Endometrium (tissue), 2 donors: ENCODE results near the gene SLC39A11.

Experiments
- FAIRE-seq: peaks from 2 replicates; lab custom pipeline; 2012; peaks lifted over from hg19 to GRCh38; lab: Jason Lieb, UNC
- donor health status: control.
- donor health status: control.

The SLC39A11 gene

DNA sequence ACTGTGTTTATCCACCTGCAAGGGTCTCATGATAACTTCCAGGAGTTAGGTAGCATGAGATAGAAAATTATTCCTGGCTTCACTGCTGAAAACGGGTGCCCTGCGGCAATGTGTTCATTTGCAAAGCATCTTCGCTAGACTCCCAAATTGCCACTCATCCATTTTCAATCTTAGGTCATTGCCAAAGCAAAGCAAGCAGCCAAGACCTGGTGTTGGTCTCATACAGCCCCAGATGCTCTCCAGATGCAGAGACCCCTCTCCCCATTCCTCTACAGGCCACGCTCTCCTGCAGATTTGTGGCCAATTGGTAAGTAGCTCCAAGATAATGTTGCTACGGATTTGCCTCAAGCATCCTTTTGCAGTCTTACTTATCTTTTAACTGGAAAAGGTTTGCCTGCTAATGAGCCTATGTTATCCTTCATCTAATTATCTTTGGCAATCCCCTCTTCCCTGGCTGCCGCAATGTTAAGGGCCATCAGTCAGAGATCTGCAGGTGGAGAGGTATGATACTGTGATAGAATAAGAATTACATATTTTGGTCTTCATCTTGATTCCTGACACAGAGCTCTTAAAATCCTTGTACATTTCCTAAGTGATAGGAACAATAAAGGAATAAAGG is 222.0 kb downstream of the SLC39A11 start:
- no peak for FAIRE-seq

DNA sequence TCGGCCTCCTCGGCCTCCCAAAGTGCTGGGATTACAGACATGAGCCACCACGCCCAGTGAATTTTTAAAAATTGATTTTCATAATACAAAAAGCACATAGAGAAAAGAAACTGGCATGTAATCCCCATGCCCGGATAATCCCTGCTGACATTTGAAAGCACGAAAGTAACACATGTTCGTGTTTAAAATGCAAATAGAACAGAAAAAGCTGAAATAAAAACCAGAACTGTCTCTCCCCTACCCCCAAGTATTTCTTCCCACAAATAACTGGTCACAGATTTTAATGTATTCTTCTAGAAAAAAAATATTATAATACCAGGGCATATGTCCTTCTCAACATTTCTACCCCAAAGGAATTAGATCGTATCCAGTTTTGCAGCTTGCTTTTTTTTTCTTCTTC is 222.9 kb downstream of the SLC39A11 start:
- no peak for FAIRE-seq

DNA sequence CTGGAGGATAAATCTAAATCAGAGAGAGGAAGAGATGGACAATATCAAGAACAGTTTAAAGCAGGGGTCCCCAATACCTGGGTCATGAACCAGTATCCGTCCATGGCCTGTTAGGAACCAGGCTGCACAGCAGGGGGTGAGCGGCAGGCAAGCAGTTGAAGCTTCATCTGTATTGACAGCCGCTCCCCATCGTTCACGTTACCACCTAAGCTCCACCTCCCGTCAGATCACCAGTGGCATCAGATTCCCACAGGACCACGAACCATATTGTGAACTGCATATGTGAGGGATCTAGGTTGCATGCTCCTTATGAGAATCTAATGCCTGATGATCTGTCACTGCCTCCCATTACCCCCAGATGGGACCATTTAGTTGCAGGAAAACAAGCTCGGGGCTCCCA is 226.5 kb downstream of the SLC39A11 start:
- FAIRE-seq: no peak

DNA sequence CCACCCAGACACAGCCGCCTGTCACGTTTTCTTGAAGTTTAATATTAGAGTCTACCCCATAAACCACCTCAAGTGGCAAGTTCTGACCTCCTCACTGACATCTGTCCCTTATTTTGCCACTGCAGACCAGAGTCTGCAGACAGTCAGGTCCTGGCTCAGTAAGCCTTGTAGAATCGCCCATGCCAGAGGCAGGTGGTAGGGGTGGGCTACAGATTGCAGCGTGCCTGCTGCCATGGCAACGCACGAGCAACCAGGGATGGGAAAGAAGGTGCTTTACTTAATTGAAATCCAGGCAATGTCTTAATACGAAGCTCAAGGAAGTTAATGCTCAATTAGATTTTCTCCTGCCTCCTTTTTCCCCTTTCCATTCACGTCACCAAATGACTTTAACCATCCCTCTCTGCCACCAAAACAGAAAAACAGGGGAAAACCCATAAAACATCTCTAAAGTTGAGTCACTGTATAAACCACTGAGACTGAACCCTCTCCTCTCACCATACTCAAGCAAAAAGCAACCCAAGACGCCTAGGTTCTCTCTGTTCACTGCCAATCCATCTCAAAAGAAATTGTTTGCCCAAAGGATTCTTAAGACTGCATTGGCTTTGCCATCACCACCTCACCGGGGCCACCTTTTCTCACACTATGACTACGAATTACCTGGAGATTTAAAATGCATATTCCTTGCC is 228.8 kb downstream of the SLC39A11 start:
- no peak for FAIRE-seq

DNA sequence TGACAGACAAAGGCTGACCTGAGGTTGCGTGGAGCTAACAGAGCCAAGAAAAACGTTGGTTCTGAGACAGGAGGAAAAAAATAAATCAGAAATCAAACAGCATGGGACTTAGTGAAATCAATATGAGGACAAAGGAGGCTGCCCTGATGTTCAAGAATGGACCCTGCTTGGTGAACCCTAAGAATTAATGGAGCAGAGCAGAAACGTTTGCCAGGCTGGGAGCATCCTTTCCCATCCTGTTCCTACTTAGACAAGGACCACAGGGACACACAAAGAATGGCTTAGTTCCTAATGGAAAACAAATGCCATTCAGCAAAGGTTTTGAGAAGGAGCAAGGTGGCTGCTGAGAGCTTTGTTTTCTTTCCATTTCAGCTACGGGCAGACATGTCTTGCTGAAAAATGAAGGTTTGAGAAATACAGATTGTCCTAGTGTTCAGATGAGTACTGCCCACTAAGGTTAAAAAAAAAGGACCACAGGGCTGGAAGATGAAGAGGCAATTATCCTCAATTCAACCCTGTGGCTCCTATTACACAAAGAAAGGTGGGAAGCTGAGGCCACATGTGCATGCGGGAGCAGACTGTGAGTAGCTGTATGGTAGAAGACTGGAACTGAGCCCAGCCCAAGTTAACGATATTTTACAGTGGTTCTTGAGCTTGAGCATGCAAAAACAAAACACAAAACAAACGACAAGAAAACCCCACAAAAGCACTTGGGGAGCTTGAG is 230.1 kb downstream of the SLC39A11 start:
- no peak for FAIRE-seq

DNA sequence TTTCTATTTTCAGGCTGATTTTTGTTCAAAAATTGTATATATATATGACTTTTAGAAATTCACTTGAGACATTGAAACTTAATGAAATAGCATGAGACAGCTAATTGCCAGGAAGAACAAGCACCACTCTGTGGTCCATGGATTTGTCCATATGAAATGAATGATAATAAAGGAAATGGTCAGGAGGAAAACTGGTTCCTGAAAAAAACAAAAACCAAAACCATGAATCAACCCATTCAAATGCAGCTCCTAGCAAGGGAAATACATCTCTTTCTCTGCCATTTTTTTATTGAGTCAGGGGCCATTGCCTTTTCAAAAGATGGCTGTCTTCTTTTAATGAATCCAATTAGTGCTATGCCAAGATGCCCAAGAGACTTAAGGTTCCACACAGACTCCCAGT is 230.7 kb downstream of the SLC39A11 start:
- FAIRE-seq: no peak

DNA sequence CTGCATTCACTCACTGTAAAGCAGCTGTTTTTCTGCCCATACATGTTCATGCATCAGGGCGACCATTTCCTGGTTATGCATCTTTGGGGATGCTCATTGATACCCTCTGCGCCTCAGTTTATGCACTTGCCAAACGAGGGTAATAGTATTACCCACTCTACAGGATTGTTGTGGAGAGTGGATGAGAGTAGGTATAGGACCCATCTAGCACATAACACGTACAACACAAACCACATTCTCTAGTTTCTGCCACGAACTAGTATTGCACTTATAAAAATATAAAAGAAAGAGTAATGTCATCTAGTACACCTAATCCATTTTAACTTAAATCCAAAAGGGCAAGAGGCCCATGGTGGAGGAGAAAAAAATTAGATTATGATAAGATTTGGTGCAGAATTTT is 231.7 kb downstream of the SLC39A11 start:
- FAIRE-seq: no peak

DNA sequence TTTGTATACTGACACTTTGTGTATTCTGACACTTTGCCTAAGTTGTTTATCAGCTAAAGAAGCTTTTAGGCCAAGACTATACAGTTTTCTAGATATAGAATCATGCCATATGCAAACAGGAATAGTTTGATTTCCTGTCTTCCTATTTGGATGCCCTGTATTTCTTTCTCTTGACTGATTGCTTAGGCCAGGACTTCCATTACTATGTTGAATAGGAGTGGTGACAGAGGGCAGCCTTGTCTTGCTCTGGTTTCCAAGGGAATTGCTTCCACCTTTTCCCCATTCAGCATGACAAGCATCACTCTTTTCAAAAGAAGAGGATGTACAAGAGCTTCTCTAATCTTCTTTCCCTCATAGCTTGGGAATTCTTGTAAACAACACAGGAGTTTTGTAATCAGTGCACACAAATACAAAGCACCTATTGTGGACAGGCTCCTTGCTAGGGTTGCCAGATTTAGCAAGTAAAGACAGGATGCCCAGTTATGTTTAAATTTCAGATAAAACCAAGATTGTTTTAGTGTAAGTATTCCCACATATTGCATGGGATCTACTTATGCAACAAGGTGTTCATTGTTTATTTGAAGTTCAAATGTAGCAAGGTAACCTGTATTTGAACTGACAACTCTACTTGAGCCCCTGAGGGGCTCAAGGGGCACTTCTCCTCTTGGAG is 233.5 kb downstream of the SLC39A11 start:
- no peak for FAIRE-seq

DNA sequence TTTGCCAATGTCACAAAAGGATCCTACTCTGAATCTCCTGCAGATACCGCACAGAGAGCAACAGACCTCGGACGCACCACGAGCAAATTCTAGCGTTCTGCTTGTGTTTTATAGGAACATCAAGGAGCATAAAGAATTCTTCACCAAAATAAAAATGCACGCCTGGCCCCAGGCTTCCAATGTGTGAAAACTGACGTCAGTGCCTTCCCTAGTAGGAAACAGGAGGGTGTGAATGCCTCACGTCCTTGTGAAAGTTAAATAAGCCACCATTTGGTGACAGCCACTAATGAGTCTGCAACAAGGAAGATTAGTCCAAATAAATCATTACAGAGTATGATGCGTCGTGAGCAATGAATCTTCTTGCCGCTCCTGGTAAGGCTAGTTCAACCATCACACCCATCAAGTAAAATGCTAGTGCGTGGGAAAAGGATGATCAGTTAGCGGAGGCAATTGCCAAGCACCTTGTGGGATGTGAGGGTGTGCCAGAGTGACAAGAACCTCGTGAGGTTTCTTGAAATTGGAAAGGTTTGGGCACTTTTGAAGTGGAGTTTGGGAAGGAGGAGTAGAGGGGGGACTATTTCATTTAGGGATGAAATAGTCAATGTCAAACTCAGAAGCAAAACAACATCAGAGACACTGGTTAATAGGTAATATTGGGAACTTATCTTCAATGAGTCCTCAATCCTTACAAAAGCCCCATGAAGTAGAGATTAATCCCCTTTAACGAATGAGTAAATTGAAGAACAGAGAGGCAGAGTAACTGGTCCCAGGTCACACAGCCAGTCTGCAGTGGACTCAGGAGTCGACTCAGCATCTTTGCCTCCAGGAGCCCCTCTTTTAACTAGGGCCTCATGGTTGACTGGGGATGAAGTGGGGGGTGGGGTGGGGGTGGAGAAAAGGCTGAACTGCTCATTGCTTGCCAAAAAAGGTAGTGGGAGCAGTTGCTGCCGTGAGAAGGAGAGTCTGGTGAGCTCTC is 238.8 kb downstream of the SLC39A11 start:
- no peak for FAIRE-seq

DNA sequence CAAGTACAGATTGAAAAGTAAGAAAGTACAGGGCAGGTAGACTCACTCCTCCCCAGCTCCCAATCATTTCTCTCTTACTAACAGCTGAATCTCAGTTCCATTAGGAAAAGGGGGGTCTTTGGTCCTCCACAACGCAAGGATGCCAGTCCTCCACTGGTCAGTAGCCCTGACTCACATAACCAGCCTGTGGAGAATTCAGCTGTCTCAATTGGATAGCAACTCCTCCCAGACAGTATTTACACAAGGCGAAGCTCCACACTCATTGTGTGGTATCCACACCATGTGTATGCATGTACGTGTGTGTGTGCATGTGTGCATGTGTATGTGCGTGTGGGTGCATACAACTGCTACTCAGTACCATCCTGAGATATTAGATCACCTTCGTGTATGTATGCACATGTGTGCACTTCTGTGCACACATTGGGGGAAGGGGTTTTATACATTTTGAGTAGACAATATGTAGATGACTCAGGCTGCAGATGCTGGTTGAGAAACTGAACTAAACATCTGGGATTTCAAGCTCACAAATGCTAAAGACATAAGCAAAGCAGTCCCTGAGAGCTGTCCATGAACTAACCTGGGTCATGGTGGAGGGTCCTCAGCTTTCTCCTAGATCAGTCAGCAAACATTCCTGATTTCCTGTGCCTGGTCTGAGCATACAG is 240.1 kb downstream of the SLC39A11 start:
- FAIRE-seq: no peak

DNA sequence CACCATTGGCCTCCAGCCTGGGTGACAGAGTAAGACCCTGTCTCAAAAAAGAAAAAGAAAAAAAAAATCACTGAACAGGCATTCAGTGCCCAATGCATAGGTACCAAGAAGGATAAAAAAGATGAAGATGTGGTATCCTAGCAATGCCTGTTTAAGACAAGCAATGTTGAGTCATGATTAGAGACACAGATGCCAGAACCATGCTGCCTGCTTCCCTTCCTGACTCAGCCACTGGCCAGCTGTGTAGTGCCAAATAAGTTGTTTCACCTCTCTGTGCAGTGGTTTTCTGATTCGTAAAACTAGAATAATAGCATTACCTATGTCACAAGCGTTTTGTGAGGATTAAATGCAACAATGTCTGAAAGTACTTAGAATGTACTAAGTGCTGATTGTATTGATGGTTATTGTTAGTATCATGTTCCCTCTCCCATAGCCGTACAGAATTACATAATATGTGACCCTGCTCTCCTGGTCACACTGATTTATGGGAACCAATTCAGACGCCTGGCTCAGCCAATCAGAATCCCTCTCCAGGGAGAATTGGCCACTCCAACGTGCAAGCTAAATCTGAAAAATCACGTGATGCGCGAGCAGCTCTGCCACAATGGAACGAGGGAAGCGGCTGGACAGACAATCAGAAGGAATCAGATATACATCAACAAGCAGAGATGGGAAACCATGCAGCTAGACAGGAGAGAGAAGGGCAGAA is 241.9 kb downstream of the SLC39A11 start:
- no peak for FAIRE-seq

DNA sequence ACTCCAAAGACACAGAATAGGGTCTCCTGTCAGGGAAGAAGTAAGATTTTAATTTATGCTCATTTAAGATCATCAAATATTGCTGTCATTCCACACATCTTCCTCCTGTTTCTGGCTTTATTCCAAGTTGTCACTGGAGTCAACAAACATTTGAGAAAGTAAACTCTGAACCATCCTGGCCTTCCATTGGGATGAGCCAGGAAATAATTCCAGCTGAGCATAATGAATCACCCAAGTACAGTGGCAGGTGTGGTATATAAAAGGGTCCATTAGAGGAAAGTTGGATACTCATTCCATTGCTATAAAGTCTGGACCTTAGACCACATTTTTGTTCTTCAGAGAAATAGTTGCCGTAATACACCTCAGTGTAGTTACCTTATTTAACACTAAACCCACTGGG is 246.1 kb downstream of the SLC39A11 start:
- FAIRE-seq: no peak

DNA sequence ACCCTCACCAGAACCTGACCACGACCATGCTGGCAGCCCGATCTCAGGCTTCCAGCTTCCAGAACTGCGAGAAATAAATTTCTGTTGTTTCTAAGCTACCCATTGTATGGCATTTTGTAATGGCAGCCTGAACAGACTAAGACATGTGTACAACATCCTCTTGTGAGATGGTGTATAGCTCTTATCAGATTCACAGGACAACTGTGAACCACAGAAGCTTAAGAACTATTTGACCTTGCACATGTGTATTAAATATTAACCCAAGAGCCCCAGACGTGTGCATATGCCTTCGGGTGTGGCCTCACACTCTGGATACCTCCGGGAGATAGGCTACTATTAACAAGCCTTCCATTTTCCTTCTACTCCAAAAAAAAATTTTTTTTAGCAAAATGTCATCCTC is 248.9 kb downstream of the SLC39A11 start:
- no peak for FAIRE-seq

DNA sequence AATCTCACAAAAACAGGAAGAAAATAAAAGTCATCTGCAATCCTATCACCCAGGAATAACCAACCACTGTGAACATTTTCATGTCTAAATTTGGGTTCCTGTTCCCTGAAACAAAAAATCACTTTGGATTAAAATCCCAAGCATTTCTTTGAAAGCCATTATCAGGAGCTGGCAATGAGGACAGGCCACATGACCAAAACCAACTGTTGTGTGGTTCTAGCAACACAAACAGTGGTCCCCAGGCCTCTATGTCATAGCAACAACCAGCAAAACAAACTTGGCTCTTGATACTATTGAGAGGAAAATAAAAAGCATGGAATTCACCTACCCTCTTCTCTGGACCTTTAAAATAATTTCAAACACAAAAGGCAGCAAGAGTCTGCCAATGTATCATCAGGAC is 252.5 kb downstream of the SLC39A11 start:
- no peak for FAIRE-seq

DNA sequence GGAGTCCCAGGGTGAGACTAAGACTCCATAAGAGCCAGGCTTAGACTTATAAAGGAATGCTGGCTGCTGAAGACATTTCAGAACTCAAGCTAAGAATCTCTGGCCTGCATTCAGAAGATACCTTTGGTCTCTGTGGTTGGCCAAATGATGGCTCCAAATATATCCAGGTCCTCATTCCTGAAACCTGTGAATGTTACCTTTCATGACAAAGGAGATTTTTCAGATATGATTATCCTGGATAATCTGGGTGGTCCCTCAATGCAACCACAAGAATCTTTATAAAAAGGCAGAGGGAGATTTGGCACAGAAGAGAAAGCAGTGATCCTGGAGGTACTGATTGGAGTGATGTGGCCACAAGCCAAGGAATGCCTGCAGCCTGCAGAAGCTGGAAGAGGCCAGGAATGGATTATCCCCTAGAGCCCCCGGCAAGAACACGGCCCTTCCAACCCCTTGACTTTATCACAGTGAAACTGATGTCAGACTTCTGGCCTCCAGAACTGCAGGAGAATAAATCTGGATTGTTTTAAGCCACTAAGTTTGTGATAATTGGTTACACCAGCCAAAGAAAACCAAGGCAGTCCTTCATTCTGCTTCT is 253.3 kb downstream of the SLC39A11 start:
- no peak for FAIRE-seq

DNA sequence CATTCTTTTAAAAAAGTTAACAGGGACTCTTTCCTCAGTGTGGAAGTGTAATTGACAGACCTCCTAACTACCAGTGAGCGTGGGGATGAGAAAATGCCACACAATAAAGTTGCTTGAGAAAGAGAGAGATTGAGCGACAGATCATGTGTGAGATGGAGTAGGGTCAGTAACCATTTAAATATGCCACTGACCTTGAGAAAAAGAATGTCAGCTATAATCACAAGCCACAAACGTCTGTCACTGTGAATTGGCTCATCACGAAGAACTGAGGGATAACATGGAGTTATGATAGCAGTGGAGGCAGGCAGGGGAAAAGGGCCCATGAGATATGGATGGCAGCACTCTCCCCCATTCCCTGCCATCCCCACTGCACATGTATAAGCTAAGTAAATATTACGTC is 253.9 kb downstream of the SLC39A11 start:
- no peak for FAIRE-seq

DNA sequence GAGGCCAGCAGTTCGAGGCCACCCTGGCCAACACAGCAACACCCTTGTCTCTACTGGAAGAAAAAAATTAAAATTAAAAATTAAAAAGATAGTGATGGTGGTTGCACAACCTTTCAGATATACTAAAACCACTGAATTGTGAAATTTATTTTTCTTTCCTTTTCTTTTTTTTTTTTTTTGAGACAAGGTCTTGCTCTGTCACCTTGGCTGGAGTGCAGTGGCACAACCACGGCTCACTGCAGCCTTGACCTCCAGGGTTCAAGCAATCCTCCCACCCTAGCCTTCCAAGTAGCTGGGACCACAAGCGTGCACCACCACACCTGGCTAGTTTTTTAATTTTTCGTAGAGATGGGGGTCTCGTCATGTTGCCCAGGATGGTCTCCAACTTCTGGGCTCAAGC is 254.4 kb downstream of the SLC39A11 start:
- no peak for FAIRE-seq

DNA sequence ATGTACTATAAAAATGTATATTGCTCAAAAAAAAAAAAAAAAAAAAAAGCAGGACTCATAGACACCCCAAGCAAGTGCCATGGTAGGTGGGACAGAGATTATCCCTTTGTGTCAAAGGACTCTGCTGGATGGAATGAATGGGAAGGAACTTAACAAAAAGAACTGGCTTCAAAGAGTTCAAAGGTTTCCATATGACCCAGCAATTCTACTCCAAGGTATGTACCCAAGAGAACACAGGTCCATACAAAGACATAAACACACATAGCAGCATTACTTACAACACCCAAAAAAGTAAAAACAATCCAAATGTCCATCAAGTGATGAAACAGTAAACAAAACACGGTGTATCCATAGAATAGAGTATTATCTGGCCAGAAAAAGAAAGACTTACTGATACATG is 255.2 kb downstream of the SLC39A11 start:
- FAIRE-seq: no peak

DNA sequence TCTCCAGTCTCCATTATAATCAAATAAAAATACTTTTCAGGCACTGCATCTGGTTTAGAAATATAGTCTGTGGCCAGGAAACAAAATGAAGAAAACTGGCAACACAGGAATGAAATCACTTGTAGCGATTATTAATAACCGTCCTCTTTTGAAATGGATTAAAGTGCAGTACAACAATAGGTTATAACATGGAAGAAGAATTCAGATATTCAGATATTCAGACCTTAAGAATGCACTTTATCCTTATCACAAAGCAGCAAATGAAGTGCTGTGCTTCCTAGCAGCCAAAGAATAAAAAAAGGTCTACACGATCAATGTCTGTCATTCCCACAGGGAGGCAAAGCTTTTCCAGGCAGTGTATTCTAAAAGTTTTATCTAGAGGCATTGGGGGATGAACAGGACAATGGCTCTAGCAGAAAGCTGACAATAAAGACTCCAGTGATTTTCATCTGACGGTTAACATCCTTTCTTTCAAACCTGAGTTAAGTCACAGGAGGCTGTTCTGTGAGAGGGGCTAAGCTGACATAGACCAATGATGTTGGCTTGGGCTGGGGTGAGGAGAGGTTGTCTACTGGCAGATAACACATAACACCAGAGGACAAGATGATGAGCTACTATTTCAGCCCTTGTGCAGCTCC is 259.2 kb downstream of the SLC39A11 start:
- no peak for FAIRE-seq

DNA sequence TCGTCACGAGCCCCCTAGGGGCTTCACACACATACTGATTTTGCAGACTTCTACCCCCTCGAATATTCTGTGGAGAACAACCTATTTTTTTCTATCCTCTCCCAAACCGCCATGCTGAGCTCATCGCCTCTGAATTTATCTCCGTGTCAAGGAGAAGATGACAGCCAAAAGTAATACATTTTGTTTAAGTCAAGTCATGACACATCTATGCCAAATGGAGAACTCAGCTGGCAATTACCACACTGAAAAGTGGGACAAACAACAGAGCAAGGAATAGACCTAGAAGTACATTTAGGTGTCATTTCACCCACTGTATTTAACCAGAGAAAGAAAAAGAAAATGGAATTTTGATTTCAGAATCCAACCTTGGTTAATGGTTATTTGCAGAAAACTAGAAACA is 260.2 kb downstream of the SLC39A11 start:
- no peak for FAIRE-seq
